KMS-11 (cell line): ENCODE results near the gene SIK2.

Experiments
- H2AFZ ChIP-seq: fragments of 200-600 bp; sonication (generic); 2 replicates; pipeline ENCODE4 v1.6.1; 2016; ENCODE audit warnings: antibody characterized with exemption, mixed run types, low read depth
- H3K27ac ChIP-seq: fragments of 200-600 bp; sonication (generic); 2 replicates; pipeline ENCODE4 v1.6.1; 2016; ENCODE audit warnings: mild to moderate bottlenecking, mixed run types
- H3K27me3 ChIP-seq: fragments of 200-600 bp; sonication (generic); 2 replicates; pipeline ENCODE4 v1.6.1; 2017; ENCODE audit warnings: mild to moderate bottlenecking, low read depth, mixed run types, moderate library complexity; ENCODE audit not compliant: insufficient read depth
- H3K36me3 ChIP-seq: fragments of 200-600 bp; sonication (generic); 2 replicates; pipeline ENCODE4 v1.6.1; 2017; ENCODE audit warnings: mild to moderate bottlenecking, mixed run types; ENCODE audit not compliant: insufficient read depth
- H3K4me1 ChIP-seq: fragments of 200-600 bp; sonication (generic); 2 replicates; pipeline ENCODE4 v1.6.1; 2016; ENCODE audit warnings: mild to moderate bottlenecking, low read depth, mixed run types; ENCODE audit not compliant: poor library complexity, severe bottlenecking
- H3K4me2 ChIP-seq: fragments of 200-600 bp; sonication (generic); 2 replicates; pipeline ENCODE4 v1.7.0; 2016; ENCODE audit warnings: mild to moderate bottlenecking, mixed run types
- H3K4me3 ChIP-seq: fragments of 200-600 bp; sonication (generic); IDR thresholded peaks from 2 replicates; pipeline ENCODE4 v1.6.1; 2017; ENCODE audit warnings: low read depth, low read length, mixed read lengths; ENCODE audit not compliant: insufficient read depth
- H3K79me2 ChIP-seq: fragments of 200-600 bp; sonication (generic); 2 replicates; pipeline ENCODE4 v1.6.1; 2016; ENCODE audit warnings: low read depth, mixed run types; ENCODE audit not compliant: insufficient read depth
- H3K9ac ChIP-seq: fragments of 200-600 bp; sonication (generic); 2 replicates; pipeline ENCODE4 v1.6.1; 2016; ENCODE audit warnings: mild to moderate bottlenecking, mixed run types
- H4K20me1 ChIP-seq: fragments of 200-600 bp; sonication (generic); 2 replicates; pipeline ENCODE4 v1.6.1; 2016; ENCODE audit warnings: mild to moderate bottlenecking, mixed run types; ENCODE audit not compliant: insufficient read depth
- TF ChIP-seq, protein P1 (sequence below): fragments of 200-600 bp; sonication (generic); conservative IDR thresholded peaks from 2 replicates; pipeline ENCODE4 v1.6.1; 2017; ENCODE audit warnings: low read depth, mild to moderate bottlenecking, antibody characterized with exemption, low read length, moderate library complexity, mixed read lengths

SIK2 gene

GRCh38 chr11:111748035-111748804, 146.0 kb downstream of the SIK2 start:
- Histone ChIP-seq H3K4me1 (no peaks in the 10 kb centered on the region), H3K27me3 (no peaks in the 10 kb centered on the region), H3K4me2 (no peak overlapping the region), H2AFZ (no peak overlapping the region), H3K36me3 (no peaks in the 10 kb centered on the region; the same call in 1 of the 2 replicates), H3K4me3 (no peak overlapping the region), H4K20me1 (no peaks in the 10 kb centered on the region), H3K27ac (no peak overlapping the region), H3K79me2 (no peaks in the 10 kb centered on the region), H3K9ac (no peak overlapping the region)
- TF ChIP-seq, protein P1, sequence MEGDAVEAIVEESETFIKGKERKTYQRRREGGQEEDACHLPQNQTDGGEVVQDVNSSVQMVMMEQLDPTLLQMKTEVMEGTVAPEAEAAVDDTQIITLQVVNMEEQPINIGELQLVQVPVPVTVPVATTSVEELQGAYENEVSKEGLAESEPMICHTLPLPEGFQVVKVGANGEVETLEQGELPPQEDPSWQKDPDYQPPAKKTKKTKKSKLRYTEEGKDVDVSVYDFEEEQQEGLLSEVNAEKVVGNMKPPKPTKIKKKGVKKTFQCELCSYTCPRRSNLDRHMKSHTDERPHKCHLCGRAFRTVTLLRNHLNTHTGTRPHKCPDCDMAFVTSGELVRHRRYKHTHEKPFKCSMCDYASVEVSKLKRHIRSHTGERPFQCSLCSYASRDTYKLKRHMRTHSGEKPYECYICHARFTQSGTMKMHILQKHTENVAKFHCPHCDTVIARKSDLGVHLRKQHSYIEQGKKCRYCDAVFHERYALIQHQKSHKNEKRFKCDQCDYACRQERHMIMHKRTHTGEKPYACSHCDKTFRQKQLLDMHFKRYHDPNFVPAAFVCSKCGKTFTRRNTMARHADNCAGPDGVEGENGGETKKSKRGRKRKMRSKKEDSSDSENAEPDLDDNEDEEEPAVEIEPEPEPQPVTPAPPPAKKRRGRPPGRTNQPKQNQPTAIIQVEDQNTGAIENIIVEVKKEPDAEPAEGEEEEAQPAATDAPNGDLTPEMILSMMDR = no peak

DNA sequence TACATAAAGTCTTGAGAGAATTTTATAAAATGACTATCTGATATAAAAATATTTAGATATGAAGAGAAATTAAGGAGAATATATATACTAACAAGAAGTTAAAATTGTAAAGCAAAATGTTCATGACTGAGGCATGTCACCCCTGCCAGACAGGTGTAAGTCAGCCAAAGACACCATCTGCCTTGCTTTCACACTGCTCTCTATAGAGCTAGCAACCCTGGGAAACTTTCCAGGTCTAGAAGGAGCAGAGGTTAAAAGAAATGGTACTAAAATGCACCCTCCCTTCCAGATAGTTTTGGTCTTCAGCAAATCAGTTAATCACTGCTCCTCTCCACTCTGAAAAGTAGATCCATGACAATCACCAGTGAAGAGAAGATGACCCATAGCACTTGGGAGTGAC, 147.4 kb downstream of the SIK2 start:
- Histone ChIP-seq H4K20me1 (no peaks in the 10 kb centered on the region), H3K4me2 (no peak overlapping the region), H3K9ac (no peak overlapping the region), H3K4me3 (no peak overlapping the region), H3K27ac (no peak overlapping the region), H3K27me3 (no peaks in the 10 kb centered on the region), H3K36me3 (no peaks in the 10 kb centered on the region; the same call in 1 of the 2 replicates), H3K4me1 (no peaks in the 10 kb centered on the region), H2AFZ (no peak overlapping the region), H3K79me2 (no peaks in the 10 kb centered on the region)
- TF ChIP-seq, protein P1 = no peak

DNA sequence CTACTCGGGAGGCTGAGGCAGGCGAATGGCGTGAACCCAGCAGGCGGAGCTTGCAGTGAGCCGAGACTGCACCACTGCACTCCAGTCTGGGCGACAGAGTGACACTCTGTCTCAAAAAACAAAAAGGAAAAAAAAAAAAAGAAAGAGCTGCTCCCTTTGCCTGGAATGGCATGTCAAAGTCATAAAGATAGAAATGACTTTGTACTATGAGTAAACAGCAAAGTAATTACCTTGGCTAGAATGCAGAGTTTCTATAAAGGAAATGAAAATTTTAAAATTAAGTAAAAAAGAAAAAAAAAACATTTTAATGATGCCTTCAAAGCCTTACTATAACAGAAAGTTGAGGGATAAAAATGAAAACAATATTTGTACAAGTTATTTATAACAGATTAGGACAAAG, 153.8 kb downstream of the SIK2 start:
- no peaks in the 10 kb centered on the region for H3K4me1 ChIP-seq
- H3K79me2 ChIP-seq = no peaks in the 10 kb centered on the region
- H3K36me3 ChIP-seq = peaks cover 5% of the 10 kb centered on the region; the same call in 1 of the 2 replicates
- no peak overlapping the region for H3K4me3 ChIP-seq
- TF ChIP-seq, protein P1 = no peak
- no peak overlapping the region for H3K9ac ChIP-seq
- no peaks in the 10 kb centered on the region for H3K27me3 ChIP-seq
- no peak overlapping the region for H3K27ac ChIP-seq
- no peak overlapping the region for H2AFZ ChIP-seq
- H3K4me2 ChIP-seq = no peak overlapping the region
- no peaks in the 10 kb centered on the region for H4K20me1 ChIP-seq

DNA sequence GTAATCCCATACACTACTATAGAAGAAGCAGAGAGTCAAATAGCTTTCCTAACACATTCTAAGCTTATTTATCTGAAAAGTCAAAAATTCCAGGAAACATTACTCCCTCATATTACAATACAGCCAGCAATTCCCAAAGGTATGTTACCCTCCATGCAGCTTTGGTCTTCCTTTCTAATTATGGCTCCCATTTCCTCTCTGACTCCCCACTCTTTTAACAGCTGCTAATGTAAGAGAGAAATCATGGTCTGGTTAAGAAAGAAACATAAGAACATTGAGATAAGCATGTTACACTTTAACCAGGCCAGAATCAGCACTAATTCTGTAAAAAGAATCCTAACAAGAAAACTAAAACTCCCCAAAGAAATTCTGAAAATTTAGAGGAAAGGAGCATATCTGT, 157.1 kb downstream of the SIK2 start:
- Histone ChIP-seq H3K4me3 (no peak overlapping the region), H3K9ac (no peak overlapping the region), H2AFZ (no peak overlapping the region), H3K4me1 (no peaks in the 10 kb centered on the region), H3K4me2 (no peak overlapping the region), H3K27me3 (no peaks in the 10 kb centered on the region), H3K27ac (no peak overlapping the region), H3K36me3 (peaks cover 5% of the 10 kb centered on the region; the same call in 1 of the 2 replicates), H3K79me2 (peaks cover 1% of the 10 kb centered on the region; the same call in 1 of the 2 replicates), H4K20me1 (no peaks in the 10 kb centered on the region)
- TF ChIP-seq, protein P1 = no peak
